Measurements from ENCODE around the gene LARGE1.

Gene LARGE1

DNA sequence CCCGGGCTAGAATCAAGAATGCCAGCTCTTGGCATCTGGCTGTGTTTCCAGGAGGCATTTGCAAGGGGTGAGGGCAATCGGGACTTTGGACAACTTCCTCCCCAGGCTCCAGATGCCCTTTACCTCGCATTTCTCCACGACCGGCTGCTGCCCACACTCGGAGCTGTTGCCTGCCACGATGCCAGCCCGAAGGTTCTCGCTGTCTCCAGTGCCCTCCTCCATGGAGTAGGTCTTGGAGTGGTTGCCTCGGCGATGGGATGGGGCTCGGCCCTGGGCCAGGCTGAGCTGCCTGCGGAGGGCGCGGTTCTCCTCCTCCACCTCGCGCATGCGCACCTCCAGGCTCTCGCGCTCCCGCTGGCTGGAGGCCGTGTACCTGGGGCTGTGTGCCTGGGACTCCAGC is 270.0 kb downstream of the LARGE1 start:
- no peak for DNase-seq

DNA sequence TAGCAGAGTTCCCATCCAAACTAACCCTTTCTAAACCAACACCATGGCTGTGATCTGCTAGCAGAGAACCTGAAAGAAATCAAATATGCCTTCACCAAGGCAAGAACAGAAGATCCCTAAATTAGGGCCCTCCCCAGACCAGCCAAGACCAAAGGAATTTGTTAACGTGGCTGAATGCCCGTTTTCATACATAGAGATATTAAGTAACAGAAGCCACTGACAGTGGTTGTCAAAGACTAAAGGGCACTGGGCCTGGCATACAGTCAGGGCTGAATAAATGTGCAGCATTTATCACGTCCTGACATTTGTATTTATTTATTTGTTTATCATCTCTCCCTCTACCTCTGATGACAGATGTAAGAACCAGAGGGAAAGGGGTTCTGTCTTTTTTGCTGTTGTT is 271.8 kb downstream of the LARGE1 start:
- DNase-seq, result no peak

DNA sequence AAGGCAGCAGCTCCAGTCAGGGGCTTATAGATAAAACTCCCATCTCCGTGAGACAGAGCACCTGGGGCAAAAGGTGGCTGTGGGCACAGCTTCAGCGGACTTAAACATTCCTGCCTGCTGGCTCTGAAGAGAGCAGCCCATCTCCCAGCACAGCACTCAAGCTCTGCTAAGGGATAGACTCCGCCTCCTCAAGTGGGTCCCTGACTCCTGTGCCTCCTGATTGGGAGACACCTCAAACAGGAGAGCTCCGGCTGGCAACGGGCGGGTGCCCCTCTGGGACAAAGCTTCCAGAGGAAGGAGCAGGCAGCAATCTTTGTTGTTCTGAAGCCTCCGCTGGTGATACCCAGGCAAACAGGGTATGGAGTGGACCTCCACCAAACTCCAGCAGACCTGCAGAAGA is 279.4 kb downstream of the LARGE1 start:
- DNase-seq, result no peak

DNA sequence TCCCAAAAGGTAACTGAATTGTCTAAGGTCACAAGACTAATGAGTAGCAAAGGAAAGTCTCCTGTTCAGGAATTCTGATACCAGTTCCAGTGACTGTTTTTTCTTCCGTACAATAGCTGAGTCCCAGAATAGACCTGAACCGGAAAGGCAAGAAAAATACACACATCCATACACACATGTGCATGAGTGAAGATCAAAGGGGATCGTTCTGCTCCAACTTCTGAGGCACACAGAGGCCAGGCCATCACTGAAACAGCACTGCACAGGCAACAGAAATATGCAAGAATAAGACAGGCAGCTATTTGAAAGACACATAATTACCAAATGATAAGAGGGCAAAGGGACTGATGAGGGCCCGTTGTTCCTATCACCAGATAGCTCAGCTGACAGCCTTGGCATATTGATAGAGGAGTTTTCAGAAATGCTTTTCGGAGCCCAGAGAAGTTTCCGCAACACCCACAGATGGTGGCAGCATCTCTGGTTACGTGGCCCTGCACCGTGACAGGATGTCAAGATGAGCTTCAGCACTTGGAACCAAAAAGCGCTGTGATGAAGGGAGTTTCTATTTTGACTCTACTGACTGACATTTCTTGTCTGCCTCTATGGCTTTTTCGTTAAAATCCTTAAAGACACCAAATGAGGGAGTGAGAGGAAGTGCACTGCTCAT is 280.6 kb downstream of the LARGE1 start:
- DNase-seq, result no peak

DNA sequence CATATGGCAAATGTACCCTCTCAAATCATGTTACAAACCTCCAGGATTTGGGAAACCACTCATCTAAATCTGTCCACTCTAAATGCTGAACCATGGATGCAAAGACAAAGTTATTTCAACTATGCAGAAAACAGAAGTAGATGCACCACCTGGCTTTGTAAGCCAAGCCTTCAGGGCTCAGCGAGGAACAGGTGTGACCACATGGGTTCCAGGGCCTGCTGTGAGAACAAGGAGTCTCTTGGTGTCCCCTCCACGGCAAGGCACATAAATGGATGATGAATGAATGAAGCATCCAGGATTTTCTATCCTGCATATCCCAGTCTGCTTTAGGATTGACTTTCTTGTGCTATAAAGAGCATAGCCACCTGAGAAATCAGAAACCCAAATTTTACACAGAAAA is 284.5 kb downstream of the LARGE1 start:
- no peak for DNase-seq

DNA sequence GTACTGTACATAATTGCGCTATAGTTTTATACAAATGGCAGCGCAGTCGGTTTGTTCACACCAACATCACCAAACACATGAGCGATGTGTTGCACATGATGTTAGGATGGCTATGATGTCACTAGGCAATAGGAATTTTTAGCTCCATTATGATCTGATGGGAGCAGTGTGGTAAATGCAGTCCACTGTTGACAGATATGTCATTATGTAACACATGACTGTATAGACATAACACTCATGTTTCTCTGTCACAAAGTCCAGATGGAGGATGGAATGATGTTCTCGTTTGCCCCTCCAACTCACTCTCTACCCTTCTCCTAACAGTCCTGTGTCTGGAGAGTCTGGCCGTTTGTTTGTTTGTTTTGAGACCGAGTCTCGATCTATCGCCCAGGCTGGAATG is 288.5 kb downstream of the LARGE1 start:
- no peak for DNase-seq

DNA sequence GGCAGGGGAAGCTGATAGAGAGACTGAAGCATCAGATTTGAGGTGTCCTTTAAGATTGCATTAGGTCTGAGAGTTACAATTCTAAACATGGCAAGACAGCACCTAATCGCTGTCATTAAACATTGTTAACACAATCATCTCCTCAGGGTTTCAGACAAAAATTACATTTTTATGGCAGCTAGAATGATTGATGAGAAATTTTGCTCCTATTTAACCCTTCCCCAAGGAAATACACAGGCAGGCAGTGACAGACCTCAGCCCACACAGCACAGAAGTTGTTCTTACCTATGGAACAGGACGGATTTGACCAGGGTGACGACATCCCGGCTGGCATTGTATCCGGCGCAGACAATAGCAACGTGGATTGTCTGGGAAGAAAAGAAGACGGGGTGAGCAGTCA is 294.3 kb downstream of the LARGE1 start:
- no peak for DNase-seq

DNA sequence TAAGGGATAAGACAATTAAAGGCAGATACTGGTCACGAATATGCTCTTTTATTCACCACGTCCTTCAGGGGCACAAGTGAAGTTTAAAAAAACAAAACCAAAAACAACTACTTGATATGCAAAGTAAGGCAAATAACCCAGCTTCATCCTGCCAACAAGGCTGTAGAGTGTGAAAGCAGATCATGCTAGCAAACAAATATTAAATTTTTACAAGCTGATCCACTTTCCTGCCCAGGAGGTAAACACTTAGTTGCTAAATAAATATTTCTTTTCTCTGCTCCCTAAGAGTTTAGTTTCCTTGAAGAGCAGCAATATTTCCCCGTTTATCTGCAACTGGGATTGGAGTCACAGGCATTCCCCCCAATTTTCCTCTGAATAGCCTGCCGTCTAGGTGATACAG is 300.2 kb downstream of the LARGE1 start:
- DNase-seq, result no peak

DNA sequence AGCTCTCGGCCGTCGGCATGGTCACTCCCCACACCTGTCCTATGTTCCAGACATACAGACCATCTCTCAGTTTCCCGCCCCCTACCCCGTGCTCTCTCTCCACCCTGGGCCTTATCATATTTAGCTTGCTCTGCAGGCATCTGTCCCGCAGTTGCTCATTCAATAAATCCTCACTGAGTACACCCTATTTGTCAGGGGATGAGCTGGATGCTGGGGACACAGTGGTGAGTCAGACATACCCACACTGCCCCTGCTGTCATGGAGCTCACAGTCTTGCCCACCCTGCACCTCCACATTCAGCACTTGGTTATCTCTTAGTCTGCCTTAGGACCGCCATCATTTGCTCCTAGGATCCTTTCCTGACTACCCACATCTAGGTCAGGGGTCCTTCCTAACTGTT is 313.8 kb downstream of the LARGE1 start:
- no peak for DNase-seq

DNA sequence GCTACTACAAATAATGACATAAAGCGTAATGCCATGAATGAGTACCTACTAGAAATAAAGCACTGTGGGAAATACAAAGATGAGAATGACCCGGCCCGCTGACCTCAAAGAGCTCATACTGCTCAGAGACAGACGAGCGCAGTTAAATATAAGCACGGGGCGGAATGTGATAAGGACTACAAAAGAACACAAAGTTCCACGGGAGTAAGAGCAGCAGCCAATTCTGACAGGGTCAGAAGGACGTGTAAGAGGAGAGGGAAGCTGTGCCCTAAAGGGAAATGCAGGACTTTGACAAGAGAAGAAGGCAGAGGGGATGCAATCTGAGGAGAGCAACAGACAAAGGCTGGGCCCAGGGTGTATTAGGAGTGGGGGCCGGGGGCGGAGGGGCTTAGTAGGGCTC is 314.6 kb downstream of the LARGE1 start:
- no peak for DNase-seq

DNA sequence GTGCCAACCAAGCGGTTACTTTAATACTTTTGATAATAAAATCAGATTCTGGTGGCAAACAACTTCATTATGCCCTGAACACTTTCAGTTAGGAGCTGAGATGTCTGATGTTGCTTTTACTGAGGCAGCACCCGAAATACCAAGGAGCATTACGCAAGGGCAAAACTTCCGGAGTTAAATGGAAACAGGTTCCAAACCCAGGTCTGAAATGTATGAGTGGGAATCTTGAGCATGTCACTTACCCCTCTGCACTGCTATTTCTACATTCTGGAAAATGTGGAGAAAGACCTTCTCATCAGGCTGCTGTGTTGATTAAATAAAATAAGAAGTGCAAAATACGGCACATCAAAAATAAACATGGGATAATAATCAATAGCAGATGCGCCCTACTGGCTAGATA is 315.1 kb downstream of the LARGE1 start:
- no peak for DNase-seq

DNA sequence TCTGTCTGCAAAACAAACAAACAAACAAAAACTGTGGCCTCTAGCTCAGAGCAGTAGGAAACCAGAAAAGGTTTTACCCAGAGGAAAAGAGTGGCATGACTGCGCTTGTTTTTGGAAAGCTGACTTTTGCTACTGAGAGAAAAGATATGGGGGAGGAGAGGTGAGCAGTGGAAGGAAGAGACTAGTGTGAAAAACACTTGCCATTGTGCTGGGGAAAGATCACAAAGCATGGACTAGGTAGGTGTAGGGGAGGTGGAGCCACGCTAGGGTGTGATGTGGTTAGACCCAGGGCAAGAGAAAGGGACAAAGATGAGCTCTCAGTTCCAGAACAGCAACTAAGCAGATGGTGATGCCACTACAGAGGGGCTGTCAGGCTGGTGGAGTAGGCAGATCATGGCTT is 319.2 kb downstream of the LARGE1 start:
- no peak for DNase-seq

DNA sequence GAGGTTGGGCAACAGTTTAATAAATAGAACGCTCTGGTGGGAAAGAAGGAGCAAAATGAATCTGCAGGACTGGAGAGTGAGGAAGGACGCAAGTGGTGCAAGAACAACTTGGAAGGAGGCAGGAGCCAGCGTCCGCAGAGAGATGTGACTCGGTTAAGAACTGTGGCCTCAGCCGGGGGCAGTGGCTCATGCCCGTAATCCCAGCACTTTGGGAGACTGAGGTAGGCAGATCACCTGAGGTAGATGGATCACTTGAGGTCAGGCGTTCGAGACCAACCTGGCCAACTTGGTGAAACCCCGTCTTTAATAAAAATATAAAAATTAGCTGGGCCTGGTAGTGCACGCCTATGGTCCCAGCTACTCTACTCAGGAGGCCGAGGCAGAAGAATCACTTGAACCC is 319.7 kb downstream of the LARGE1 start:
- no peak for DNase-seq

DNA sequence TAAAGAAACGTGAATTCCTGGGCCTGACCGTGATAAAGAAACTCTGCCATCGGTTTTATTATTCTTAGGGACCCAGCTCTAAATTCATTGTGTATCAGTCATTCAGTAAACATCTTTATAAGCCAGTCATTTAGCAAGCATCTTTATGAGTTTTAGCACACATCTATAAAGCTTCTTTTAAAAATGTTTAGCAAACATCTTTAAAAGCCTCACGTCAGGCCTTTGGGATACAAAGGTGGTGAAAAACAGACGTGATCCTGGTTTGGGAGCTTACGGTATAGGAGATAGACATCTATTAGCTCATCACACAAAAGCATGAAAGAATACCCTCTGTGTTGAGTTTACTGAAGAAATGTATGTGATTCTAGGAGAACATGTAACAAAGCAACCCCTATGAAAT is 320.2 kb downstream of the LARGE1 start:
- no peak for DNase-seq

DNA sequence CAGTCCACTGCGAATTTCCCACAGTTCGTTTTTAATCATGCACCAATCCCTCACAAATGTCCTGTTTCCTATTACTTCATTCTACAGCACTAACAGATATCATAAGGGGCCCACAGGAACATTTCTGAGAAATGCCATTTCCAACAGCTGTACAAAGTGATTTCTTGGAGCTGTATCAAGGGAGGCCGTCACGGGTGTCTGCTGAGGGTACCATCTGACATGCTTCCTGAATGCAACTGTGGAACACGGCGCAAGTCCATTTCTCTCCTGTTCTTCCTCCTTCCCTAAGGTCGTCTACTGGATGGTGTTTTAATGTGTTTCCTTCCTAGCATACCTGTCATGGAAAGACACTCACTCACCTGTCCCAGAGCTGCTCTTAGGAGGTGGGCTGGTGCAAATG is 320.7 kb downstream of the LARGE1 start:
- DNase-seq, result no peak

DNA sequence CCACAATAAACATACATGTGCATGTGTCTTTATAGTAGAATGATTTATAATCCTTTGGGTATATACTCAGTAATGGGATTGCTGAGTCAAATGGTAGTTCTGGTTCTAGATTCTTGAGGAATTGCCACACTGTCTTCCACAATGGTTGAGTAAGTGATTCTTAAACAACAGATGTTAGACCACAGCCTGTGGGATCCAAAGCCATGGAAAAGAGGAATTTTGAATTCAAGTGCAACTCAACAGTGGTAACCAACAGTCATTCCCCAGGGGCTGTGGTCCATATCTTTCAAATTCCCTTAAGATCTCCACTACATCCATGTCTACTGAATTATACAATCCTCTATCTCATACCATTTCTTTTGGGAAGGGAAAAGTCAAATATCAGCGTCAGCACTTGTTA is 321.5 kb downstream of the LARGE1 start:
- DNase-seq, result no peak

DNA sequence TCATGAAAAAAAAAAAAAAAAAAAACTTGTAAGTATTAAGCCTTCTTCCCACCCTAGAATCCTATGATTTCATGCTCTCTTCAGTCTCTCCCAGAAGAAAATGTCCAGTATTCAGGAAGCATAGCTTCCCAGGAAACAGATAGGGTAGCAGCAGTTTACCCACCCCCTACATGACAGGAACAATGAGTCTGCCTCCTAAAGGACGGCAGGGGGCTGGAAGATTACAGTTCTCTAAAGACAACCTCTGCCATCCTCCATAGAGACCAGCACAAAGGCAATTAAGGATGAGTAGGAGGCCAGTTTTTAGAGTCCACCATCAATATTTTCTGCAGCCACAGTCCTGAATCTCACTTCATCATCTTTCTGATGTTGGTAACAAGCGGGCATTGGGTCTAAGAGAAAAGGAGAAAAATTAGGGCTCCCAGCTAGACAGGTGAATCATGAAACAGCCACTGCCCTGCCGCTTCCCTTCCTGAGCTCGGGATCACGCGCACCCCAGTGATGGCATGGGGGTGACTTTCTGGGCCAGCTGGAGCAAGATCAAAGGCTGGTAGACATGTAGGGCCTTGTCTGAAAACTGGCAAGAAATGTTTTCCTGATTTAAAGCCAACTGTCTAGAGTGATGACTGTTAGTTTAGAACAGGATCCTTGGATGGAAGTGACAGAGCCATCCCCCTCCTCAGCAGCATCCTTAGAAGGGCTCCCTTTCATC is 322.8 kb downstream of the LARGE1 start:
- no peak for DNase-seq

DNA sequence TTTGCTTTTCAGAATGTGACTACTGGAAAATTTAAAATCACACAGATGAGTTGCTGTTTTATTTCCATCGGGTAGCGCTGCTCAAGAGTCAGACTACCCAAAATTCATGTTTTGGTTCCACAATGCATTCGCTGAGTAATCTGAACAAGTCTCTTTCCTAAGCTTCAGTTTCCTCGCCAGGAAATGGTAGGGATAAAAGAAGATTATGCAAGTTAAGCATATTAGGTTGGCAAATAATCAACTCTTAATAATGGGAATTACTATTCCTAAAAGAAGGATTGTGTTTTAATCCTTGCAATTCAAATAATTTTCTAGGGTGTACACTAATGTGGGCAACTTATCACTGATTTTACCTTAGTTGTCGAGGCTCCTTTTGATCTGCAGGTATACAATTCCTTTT is 326.5 kb downstream of the LARGE1 start:
- DNase-seq, result no peak

DNA sequence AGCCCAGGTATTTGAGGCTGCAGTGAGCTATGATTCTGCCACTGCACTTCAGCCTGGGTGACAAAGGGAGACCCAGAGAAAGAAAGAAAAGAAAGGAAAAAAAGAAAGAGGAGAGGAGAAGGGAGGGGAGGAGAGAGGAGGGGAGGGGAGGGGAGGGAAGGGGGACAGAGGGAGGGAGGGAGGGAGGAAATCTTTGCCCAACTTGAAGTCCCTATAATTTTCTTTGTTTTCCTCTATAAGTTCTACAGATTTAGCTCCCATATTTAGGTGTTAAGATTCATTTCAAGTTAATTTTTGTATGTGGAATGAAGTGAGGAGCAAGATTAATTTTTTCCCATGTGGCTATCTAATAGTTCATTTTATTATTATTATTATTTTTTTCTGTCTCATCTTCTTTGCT is 328.3 kb downstream of the LARGE1 start:
- DNase-seq, result no peak

DNA sequence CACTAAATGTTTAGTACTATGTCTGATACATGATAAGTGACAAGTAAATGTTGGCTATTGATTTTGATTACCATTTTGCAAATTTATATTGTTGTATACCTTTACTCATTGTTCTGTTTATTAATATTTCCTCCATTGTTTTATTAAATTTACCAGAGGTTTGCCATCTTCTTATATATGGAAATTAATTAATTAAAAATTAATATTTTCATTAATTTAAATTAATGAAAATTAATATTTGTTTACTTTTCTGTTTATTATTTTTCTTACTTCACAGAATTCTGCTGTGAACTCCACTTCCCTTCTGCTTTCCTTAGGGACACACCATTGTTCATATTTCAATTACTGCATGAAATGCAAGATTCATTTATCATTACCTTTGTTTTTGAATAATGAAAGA is 331.0 kb downstream of the LARGE1 start:
- DNase-seq, result no peak

DNA sequence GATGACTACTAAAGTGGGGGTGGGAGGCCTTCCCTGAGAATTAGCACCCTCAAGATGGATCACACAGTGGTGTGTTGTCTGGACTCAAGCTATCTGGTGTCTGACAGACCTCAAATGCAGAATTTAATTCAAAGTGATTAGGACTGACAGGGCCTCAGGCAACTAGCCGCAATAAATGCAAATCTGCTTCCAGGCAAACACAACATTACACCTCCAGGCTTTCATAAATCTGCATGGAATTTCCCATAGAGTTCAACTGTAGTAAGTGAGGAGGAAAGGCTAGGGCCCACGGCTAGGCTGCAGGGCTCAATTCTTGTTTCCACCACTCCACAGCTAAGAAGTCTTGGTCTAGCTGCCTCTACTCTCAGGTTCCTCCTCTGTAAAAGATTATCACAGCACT is 331.4 kb downstream of the LARGE1 start:
- no peak for DNase-seq

DNA sequence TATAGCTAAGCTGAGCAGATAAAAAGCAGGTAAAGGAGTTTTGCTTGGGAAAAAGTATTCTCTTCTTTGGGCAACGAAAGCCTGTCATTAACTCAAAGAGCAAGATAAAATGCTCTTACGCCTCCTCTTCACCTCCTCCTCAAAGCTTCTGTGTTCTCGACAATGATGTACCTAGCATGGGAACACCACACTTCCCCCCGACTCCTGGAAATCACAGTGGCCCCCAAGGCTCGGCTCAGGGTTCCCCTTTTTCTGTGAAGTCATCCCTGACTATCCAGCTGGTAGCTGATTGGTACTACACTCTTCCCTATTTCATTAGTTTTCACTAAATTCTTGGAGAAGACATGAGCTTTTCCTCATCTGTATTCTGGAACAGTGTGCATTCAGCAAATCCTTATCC is 336.1 kb downstream of the LARGE1 start:
- no peak for DNase-seq

DNA sequence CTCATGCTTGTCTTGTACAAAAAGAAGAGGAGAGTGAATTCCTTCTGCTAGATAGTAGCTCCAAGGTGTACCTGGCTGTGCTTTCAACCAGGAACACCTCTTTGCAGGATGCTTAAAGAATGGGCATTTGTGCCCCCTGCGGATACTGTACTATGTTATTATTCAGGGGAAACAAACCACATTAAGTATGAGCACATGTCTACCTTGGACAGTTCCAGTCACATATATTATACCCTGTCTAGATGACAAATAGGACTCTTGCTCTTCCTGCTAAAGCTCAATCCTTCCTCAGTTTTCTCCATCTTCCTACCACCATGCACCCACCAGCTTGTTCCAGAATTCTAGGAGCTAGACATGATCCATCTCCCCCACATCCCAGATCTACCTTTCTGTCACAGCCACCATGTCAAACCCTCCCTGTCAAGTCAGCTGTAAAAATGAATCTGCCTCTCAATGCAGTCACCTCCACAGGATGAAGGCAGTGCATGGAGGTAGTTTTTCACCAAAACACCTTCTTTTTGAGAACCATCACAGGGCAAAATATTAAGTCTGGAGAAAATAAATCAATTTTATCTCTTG is 337.4 kb downstream of the LARGE1 start:
- DNase-seq, result no peak

DNA sequence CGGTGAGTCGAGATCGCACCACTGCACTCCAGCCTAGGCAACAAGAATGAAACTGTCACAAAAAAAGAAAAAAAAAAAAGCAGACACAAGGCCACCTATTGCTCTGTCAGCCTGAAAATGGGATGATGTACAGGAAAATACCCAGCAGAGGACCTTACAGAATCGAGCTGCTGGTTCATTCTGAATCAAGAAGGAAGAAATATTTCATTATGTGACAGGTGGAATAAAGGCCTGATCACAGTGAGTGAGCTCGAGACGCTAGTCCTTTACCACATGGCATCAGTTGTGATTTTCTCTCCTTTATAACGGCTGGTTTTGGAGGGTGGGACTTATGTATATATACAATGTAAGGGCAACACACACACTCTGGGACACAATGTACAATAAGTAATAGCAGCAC is 340.0 kb downstream of the LARGE1 start:
- DNase-seq, result no peak
